ENCODE results near the gene FBXL20.

The FBXL20 gene

DNA sequence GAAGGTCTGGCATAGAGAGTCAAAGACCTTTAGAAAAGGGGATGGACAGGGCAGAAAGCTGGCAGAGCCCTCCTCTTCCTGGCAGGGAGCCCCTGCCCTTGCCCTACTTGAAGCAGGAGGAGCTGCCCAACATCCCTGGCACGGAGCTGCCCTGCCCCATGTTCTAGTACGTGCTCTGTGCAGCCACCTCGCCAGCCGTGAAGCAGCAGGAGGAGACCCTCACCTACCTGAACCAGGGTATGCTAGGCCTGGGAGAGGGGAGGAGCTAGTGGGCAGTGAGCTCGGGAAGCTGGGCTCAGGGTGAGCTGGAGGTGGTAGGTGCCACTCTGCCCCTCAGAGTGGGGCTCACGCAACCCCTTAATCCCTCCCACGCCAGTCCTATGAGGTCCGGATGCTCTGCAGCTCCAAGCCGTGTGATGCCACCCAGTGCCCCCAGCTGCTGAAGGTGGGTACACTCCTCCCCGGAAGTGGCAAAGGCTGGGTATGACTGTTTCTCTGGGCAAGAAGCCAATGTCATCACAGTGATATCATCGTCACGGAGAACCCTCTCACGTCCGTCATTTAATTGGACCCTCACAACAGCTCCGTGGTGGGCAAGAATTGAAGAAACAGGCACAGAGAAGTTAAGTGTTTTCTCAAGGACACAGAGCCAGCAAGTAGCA, 163.0 kb downstream of the FBXL20 start:
- H3K4me3 ChIP-seq (ENCODE audit: low read depth, low read length): no peak overlapping the region
- no peak for DNase-seq (ENCODE audit: low read depth, low spot score)

DNA sequence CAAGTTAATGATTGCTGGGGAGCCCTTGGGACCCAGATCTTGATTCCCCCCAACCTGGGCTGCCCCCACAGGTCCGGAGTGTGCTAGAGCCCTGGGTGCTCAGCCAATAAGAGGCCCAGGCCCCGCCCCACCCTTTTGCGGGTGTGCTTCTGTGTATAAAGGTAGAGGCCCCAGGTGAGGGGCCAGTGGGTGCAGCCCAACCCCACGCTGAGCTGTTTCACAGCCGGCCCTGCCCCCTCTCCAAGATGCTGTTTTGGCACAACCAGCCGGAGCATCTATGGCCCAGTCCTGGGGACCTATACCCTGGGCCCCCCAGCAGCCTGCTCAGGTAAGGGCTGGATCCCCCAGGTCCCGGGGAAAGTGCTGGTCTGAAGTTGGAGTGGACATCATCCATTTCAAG, 163.8 kb downstream of the FBXL20 start:
- TF ChIP-seq, protein P1, sequence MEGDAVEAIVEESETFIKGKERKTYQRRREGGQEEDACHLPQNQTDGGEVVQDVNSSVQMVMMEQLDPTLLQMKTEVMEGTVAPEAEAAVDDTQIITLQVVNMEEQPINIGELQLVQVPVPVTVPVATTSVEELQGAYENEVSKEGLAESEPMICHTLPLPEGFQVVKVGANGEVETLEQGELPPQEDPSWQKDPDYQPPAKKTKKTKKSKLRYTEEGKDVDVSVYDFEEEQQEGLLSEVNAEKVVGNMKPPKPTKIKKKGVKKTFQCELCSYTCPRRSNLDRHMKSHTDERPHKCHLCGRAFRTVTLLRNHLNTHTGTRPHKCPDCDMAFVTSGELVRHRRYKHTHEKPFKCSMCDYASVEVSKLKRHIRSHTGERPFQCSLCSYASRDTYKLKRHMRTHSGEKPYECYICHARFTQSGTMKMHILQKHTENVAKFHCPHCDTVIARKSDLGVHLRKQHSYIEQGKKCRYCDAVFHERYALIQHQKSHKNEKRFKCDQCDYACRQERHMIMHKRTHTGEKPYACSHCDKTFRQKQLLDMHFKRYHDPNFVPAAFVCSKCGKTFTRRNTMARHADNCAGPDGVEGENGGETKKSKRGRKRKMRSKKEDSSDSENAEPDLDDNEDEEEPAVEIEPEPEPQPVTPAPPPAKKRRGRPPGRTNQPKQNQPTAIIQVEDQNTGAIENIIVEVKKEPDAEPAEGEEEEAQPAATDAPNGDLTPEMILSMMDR (IDR thresholded peaks at IDR 0.05; ENCODE audit: low read depth, low read length): no peak
- in situ Hi-C loops (cut with HindIII; ENCODE audit: low sequenced_read_pairs): no loop called here
- no peak overlapping the region for H3K4me3 ChIP-seq (ENCODE audit: low read depth, low read length)
- DNase-seq (ENCODE audit: low read depth, low spot score): no peak

More for the DNA sequence above, 163.0 kb downstream of the FBXL20 start:
- in situ Hi-C loops (cut with HindIII; ENCODE audit: low sequenced_read_pairs): no loop called here
- TF ChIP-seq, protein P1 (IDR thresholded peaks at IDR 0.05; ENCODE audit: low read depth, low read length): no peak

DNA sequence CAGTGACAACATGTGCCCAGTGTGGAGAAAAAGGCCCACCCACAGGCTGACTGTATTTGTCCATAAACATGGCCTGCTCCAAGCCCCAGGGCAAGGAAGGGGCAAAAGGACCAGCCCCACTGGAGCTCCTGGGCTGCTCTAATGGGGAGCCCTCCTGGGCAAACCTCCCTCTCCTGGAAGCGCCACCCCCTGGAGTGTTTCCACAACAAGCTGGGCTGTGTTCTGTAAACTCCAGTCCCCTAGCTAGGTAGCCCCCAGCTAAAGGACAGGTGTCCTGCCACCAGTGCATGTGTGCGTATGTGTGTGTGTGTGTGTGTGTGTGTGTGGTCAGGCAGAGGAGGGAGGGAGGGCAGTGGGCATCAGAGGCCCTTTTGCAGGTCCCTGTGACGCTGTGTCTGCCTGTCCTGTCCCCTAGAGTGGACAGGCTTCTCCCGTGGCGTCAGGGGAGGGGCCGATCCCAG, 164.4 kb downstream of the FBXL20 start:
- no peak overlapping the region for H3K4me3 ChIP-seq (ENCODE audit: low read depth, low read length)
- TF ChIP-seq, protein P1 (IDR thresholded peaks at IDR 0.05; ENCODE audit: low read depth, low read length): no peak
- in situ Hi-C loops (cut with HindIII; ENCODE audit: low sequenced_read_pairs): no loop called here
- DNase-seq (ENCODE audit: low read depth, low spot score): no peak

DNA sequence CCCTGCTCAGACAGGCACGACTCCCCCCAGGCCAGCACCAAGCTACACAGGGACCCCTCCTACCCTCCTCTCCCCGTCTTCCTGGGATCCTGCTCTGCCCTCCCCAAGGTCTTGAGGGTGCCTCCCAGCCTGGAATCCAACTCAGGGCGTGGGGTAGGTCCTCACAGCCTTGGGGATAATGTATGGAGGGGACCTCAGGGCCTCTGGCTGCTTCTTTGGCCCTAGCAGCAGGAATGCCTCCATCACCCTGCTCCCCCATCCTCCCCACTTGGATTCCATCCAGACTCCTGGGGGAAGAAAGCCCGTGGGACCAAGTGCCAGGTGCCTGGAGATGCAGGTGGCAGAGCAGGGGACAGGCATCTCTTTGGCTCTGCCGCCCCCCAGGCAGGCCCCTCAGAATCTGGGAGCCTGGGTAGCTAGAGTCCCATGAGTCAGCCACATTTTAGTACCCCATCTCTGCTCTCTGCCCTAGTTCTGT, 164.9 kb downstream of the FBXL20 start:
- in situ Hi-C loops (cut with HindIII; ENCODE audit: low sequenced_read_pairs): no loop called here
- no peak overlapping the region for H3K4me3 ChIP-seq (ENCODE audit: low read depth, low read length)
- TF ChIP-seq, protein P1 (IDR thresholded peaks at IDR 0.05; ENCODE audit: low read depth, low read length): no peak
- DNase-seq (ENCODE audit: low read depth, low spot score): no peak

DNA sequence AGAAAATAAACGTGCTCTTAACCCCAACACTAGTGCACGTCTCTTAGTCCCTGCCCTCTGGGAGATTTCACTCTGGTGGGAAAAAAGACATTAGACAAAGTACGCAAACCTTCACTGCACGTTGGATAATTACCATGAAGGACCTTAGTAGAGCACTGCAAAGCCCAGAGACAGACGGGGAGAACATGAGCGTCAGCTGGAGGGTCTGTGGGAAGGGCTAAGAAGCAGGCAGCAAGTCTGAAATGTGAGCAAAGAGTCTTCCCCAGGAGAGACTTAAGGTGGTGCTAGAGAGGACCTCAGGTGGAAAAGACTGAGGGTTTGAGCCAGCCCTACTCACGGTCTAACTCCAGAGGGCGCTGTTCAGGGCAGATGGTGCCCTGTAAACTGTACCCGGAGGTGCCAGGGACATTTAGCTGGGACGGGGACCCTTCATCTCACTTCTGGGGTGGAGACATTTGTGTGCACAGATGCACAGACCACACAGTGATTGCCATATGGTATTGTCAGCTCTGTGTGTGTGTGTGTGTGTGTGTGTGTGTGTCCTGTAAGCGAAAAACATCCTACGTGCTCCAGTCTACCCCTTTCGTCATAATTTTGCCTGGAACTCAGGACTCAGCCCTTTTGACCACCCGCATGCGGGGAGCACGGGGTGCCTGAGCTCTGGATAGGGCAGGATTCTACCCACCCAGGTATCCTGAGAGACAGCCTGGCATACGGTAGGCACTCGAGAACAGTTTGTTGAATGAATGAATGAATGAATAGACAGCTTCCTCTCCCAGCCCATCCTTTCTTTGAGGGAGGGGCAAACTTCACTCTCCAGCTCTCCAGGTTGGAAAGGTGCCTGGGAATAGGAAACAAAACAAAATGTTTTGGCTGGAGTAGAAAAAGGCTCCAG, 165.6 kb downstream of the FBXL20 start:
- peak; percentile 54 for DNase-seq (ENCODE audit: low read depth, low spot score)
- in situ Hi-C loops (cut with HindIII; ENCODE audit: low sequenced_read_pairs): no loop called here
- no peak overlapping the region for H3K4me3 ChIP-seq (ENCODE audit: low read depth, low read length)
- TF ChIP-seq, protein P1 (IDR thresholded peaks at IDR 0.05; ENCODE audit: low read depth, low read length): peak; percentile 85

DNA sequence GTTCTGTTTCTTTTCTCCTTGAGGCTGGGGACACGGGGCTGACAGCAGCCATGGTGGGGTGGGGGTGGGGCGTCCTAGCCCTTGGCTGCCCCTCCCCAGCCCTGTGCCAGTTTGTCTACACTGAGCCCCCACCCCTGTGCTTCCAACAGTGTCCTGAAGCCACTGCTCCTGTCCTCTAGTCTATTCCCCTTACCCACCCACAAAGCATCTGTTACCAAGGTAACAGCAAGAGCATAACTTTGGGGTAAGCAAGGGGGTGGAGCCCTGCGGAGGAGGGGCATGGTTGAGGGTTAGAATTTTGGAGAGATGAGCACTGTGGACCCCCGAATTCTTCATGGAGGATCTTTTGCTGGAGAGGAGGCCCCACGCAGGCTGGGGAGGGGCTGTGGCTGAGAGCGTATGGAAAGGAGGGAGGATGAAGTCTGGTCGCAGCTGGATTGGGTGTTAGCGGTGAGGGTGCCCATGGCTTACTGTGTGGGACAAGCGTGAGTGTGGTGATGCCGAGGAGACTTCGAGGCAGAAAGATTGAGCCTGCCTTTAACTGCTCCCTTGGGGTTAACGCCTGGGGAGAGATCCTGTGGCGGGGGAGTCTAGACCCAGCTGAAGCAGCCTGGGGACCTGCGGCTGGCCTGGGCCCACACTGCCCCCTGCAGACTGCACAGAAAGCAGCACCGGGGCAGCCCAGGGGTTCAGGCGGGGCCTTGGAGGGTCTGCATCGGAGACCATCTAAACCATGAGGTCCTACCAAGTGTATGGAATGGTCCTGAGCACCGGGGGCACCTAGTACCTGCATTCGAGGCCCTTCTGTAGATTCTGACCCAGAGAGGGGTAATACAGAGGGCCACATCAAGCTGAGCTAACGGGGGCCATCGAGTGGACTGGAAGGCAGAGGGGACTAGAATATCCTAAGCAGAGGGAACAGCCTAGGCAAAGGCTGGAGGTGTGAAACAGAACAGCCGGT, 169.6 kb downstream of the FBXL20 start:
- no peak for DNase-seq (ENCODE audit: low read depth, low spot score)
- no peak overlapping the region for H3K4me3 ChIP-seq (ENCODE audit: low read depth, low read length)
- in situ Hi-C loops (cut with HindIII; ENCODE audit: low sequenced_read_pairs): no loop called here
- TF ChIP-seq, protein P1 (IDR thresholded peaks at IDR 0.05; ENCODE audit: low read depth, low read length): peak; percentile 81

All from astrocyte of the spinal cord (primary cell).